Hepatocyte (in vitro differentiated cells): ENCODE data around the gene CEP112.

Source experiments
- CTCF ChIP-seq: fragments of 200-600 bp; sonication (generic); IDR thresholded peaks from 2 replicates; pipeline ENCODE4 v1.5.1; 2016; ENCODE audit warnings: antibody characterized with exemption, mild to moderate bottlenecking; ENCODE audit not compliant: poor library complexity
- EZH2 ChIP-seq: fragments of 200-600 bp; sonication (generic); IDR thresholded peaks from 2 replicates; pipeline ENCODE4 v1.6.1; 2016; ENCODE audit warnings: antibody characterized with exemption, mild to moderate bottlenecking, borderline replicate concordance

GRCh38 chr17:65604070-65604469 is 587.9 kb downstream of the CEP112 start:
- no peak for TF ChIP-seq EZH2
- TF ChIP-seq CTCF, result no peak
